ENCODE data around the gene CTTNBP2. TPM values are rescaled to one million over a fixed set of nuclear protein-coding genes. Genes with fewer than 3 reads are reported as not detected.

Gene CTTNBP2
- total and polyA plus RNA-seq, 9 donors: 2.6 to 18.4 (median 10.0) TPM

DNA sequence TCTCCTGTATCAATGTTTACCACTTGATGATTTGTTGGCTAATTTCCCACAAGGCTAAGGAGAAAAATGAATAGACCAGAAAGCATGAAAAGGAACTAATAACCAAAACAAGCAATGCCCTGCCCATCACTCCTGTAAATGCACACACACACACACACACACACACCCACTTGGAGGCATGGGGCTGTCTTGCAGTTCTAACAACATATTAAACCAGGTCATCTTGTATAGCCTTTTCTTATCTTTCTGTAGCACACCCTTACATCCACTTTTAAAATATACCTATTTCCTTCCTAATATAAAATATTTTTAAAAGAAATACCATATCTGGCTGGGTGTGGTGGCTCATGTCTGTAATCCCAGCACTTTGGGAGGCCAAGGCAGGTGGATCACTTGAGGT is 105.3 kb downstream of the CTTNBP2 start:
- Histone ChIP-seq H3K4me1 (ENCODE audit: insufficient read depth) (no peaks in the 10 kb centered on the region), H3K36me3 (no peaks in the 10 kb centered on the region), H3K27ac (no peak overlapping the region), H3K4me3 (no peak overlapping the region), H3K27me3 (no peaks in the 10 kb centered on the region), H3K9me3 (no peaks in the 10 kb centered on the region)
- intact Hi-C loops (cut with DNase I): no loop called here
- TF ChIP-seq EP300 (IDR thresholded peaks at IDR 0.05) (no peak), POLR2A (IDR thresholded peaks at IDR 0.05) (no peak)
- TF ChIP-seq, protein P1, sequence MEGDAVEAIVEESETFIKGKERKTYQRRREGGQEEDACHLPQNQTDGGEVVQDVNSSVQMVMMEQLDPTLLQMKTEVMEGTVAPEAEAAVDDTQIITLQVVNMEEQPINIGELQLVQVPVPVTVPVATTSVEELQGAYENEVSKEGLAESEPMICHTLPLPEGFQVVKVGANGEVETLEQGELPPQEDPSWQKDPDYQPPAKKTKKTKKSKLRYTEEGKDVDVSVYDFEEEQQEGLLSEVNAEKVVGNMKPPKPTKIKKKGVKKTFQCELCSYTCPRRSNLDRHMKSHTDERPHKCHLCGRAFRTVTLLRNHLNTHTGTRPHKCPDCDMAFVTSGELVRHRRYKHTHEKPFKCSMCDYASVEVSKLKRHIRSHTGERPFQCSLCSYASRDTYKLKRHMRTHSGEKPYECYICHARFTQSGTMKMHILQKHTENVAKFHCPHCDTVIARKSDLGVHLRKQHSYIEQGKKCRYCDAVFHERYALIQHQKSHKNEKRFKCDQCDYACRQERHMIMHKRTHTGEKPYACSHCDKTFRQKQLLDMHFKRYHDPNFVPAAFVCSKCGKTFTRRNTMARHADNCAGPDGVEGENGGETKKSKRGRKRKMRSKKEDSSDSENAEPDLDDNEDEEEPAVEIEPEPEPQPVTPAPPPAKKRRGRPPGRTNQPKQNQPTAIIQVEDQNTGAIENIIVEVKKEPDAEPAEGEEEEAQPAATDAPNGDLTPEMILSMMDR (IDR thresholded peaks at IDR 0.05): no peak
- DNase-seq: no peak

DNA sequence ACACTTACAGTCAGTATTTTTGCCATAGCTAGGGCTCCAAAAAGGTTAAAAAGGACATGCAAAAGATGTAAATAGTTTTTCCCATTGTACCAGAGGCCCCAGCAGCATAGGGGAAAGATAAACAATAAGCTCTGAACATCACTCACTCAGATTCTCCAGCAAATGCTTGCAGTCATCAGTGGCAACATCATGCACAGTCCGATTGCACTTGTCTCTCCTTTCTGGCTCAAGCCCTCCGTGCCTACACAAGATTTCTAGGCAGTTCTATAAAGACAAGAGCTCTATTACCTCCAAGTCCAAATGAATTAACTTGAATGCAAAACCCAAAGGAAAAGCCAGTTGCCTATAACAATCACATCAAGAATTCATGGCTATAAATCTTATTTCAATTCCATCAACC is 106.3 kb downstream of the CTTNBP2 start:
- DNase-seq: no peak
- H3K36me3 ChIP-seq: no peaks in the 10 kb centered on the region

DNA sequence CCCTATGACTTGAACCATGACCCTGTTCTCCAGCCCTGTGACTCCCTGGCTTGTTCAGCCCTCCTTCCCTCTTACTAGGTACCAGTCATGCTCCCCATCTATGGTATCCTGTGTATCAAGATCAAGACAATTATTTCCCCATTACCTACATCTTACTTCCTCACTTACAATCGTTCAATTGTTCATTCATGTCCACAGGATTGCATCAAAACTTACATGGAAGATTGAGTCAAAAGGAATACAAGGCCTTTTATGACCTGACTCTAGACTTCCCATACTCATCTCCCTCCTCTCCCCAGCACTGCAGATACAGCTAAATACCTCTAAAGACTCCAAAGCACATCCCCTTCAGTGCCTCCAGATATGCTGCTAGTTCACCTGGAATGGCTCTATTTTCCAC is 109.2 kb downstream of the CTTNBP2 start:
- WGBS, 3 donors: 85 to 93% (median 87%) methylated on average over 1 of the region's 1 CpG
- H3K4me1 ChIP-seq (ENCODE audit: insufficient read depth): no peaks in the 10 kb centered on the region
- no peak overlapping the region for H3K27ac ChIP-seq
- TF ChIP-seq EP300 (IDR thresholded peaks at IDR 0.05) (no peak), POLR2A (IDR thresholded peaks at IDR 0.05) (no peak)
- TF ChIP-seq, protein P1 (IDR thresholded peaks at IDR 0.05): no peak
- no peak for DNase-seq
- intact Hi-C loops (cut with DNase I): no loop called here
- no peak overlapping the region for H3K4me3 ChIP-seq
- H3K36me3 ChIP-seq: no peaks in the 10 kb centered on the region
- H3K9me3 ChIP-seq: no peaks in the 10 kb centered on the region
- no peaks in the 10 kb centered on the region for H3K27me3 ChIP-seq

More for the DNA sequence above, 106.3 kb downstream of the CTTNBP2 start:
- no peaks in the 10 kb centered on the region for H3K4me1 ChIP-seq (ENCODE audit: insufficient read depth)
- WGBS, 3 donors: 86 to 94% (median 90%) methylated on average over 2 of the region's 2 CpGs
- no peak overlapping the region for H3K4me3 ChIP-seq
- H3K9me3 ChIP-seq: no peaks in the 10 kb centered on the region
- H3K27me3 ChIP-seq: no peaks in the 10 kb centered on the region
- no peak overlapping the region for H3K27ac ChIP-seq
- TF ChIP-seq EP300 (IDR thresholded peaks at IDR 0.05): no peak
- intact Hi-C loops (cut with DNase I): no loop called here

DNA sequence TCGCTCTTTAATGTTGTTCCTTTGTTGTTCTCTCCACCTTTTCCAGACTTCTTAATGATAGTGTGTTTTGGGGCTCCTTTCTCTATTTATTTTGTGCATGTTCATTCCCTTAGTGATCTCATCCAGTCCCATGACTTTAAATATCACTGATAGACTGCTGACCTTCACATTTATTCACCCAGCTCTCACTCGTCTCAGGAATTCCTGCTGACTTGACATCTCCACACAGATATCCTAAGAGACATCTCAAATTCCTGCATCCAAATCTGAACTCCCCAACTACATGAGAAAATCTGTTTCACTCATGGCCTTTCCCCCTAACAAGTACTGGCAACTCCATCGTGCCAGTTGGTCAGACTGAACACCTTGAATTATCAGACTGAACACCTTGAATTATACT is 111.2 kb downstream of the CTTNBP2 start:
- TF ChIP-seq, protein P1 (IDR thresholded peaks at IDR 0.05): no peak
- no peak for TF ChIP-seq EP300 (IDR thresholded peaks at IDR 0.05)
- no peak for DNase-seq
- H3K4me3 ChIP-seq: no peak overlapping the region
- intact Hi-C loops (cut with DNase I): no loop called here
- no peaks in the 10 kb centered on the region for H3K4me1 ChIP-seq (ENCODE audit: insufficient read depth)
- H3K27me3 ChIP-seq: no peaks in the 10 kb centered on the region
- no peak overlapping the region for H3K27ac ChIP-seq
- no peaks in the 10 kb centered on the region for H3K9me3 ChIP-seq
- WGBS, 3 donors: 78 to 79% (median 79%) methylated on average over 3 of the region's 3 CpGs
- no peaks in the 10 kb centered on the region for H3K36me3 ChIP-seq

DNA sequence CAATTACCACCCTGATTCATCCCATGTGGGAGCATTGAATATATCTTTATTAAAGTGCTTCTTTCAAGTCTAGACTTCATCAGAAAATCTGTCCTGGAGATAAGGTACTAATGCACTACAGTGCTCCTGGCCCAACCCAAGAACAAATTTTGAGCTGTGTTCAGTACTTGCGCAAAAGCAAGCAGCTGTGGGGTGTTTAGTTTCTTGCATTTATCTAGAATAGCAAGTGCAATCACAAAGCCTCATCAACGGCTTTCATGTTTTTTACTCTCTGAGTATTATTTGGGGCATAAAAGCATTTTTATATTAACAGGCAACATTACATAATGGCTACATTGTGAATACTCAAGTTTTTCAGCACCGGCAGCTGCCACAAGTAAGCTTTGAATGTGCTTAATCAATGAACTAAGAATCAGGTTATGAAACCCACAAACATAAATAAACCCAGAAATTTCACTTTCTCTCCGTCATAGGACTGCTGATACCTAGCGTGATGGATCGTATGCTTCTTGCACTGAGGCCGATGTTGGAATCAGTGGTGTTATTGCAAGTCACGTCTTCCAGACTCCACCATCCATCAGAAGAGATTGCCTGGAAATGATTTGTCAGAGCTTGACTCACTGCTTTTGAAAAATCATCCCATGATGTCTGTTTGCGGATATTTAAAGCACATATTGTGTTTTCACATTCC is 113.1 kb downstream of the CTTNBP2 start:
- intact Hi-C loops (cut with DNase I): no loop called here
- WGBS, 3 donors: 91 to 92% (median 92%) methylated on average over 9 of the region's 9 CpGs
- TF ChIP-seq EP300 (IDR thresholded peaks at IDR 0.05): no peak
- TF ChIP-seq POLR2A (IDR thresholded peaks at IDR 0.05): no peak
- TF ChIP-seq, protein P1 (IDR thresholded peaks at IDR 0.05): no peak

More for the DNA sequence above, 113.1 kb downstream of the CTTNBP2 start:
- Histone ChIP-seq H3K4me3 (no peak overlapping the region), H3K36me3 (no peaks in the 10 kb centered on the region), H3K9me3 (no peaks in the 10 kb centered on the region), H3K27ac (no peak overlapping the region), H3K27me3 (no peaks in the 10 kb centered on the region), H3K4me1 (ENCODE audit: insufficient read depth) (no peaks in the 10 kb centered on the region)
- DNase-seq: no peak
